LNCAP (cell line): Measurements from ENCODE around the gene SETD3.

Experiments
- TF ChIP-seq, protein P1 (sequence below): fragments of 450-650 bp; IDR thresholded peaks from 2 replicates; pipeline ENCODE4 v1.5.1; 2017; ENCODE audit warnings: mild to moderate bottlenecking

SETD3 gene

DNA sequence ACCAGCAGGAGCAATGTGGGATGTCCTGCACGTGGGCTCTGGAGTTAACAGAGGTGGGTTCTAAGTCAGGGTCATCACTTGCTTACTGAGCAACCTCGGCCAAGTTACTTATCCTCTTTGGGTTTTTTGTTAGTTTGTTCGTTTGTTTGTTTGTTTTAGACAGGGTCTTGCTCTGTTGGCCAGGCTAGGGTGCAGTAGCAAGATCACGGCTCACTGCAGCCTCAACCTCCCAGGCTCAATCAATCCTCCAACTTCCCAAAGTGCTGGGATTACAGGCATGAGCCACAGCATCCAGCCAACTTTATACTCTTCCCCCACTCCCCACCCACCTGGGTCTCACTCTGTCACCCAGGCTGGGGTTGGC lies 78.4 kb downstream of the SETD3 start:
- TF ChIP-seq, protein P1, sequence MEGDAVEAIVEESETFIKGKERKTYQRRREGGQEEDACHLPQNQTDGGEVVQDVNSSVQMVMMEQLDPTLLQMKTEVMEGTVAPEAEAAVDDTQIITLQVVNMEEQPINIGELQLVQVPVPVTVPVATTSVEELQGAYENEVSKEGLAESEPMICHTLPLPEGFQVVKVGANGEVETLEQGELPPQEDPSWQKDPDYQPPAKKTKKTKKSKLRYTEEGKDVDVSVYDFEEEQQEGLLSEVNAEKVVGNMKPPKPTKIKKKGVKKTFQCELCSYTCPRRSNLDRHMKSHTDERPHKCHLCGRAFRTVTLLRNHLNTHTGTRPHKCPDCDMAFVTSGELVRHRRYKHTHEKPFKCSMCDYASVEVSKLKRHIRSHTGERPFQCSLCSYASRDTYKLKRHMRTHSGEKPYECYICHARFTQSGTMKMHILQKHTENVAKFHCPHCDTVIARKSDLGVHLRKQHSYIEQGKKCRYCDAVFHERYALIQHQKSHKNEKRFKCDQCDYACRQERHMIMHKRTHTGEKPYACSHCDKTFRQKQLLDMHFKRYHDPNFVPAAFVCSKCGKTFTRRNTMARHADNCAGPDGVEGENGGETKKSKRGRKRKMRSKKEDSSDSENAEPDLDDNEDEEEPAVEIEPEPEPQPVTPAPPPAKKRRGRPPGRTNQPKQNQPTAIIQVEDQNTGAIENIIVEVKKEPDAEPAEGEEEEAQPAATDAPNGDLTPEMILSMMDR = no peak

GRCh38 chr14:99401621-99402284 lies 78.9 kb downstream of the SETD3 start:
- TF ChIP-seq, protein P1 = no peak

GRCh38 chr14:99401211-99401610 lies 79.4 kb downstream of the SETD3 start:
- TF ChIP-seq, protein P1 = no peak

- TF ChIP-seq, protein P1 = no peak
Measured at GRCh38 chr14:99397698-99398097, 83.0 kb downstream of the SETD3 start.

DNA sequence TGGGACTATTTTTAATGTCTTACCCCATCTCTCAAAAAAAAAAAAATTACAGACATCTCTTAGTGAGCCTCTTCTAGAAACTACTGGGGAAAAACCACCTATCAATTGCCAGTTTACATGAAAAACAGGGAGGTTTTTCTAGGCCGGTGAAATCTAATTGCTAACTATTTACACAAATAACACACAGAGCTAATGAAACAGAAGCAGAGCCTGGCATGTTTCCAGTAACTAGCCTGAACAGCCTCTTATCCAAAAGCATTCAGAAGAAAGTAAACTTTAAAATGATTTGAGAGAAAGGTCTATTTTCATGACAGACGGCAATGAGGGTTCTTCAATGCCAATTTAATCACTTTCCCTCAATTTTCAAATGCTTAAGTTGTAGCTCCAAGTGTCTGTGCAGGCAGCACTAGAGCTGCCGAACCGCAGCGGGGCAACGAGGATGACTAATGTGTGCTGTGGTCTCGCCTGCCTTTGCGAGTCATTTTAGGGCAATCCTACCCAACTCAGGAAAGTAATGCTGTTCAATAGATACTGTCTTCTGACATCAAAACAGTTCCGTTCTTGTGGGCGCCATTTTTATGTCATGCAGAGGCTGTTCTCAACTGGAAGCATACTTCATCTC lies 84.6 kb downstream of the SETD3 start:
- TF ChIP-seq, protein P1 = no peak

GRCh38 chr14:99394602-99395156 lies 86.0 kb downstream of the SETD3 start:
- TF ChIP-seq, protein P1 = no peak

GRCh38 chr14:99393059-99393655 lies 87.5 kb downstream of the SETD3 start:
- TF ChIP-seq, protein P1 = peak; percentile 95
